Activated CD4-positive, alpha-beta T cell treated with anti-CD3 and anti-CD28 coated beads for 4 hours (primary cell): ENCODE results near the gene DACH2.

Experiments used
- DNase-seq, 2 donors: peaks; one replicate each; pipeline ENCODE4 v3.0.0-alpha.2; 2020

DACH2 gene

DNA sequence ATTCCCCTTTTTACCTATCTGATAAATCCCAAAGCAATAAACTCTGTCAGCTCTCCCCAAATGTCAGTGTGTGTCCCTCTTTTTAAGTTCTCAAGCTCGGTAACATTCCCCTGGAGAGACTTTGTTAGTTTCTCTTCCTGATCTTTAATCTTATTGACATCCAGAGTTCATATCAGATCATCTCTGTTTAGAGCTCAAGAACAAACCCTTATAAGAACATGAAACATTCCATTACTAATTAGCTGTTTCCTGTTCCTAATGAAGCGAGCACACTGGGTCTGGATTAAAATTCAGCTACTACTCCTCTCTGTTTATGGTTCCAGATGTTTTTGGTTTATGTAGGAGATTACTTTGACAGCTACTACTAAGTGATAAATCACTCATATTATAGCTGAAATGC, 681.5 kb downstream of the DACH2 start:
- no peak for DNase-seq

DNA sequence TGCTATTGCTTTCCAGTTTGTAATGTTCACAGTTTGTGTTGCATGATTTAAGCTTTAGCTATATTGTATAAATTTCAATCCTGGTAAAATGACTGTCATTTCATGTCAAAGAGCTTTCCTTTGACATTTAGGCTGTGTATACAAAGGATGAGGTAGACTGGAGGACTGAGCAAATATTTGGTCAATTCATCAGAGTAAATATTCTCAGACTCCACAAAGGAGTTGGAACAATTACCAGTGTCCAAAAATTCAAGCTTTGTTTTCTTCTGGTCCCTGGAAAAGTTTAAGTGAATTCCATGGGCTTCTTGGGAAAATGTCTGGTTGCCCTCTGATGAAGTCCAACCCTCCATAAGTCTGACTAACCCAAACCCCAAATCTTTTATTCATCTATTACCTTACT, 682.4 kb downstream of the DACH2 start:
- no peak for DNase-seq

DNA sequence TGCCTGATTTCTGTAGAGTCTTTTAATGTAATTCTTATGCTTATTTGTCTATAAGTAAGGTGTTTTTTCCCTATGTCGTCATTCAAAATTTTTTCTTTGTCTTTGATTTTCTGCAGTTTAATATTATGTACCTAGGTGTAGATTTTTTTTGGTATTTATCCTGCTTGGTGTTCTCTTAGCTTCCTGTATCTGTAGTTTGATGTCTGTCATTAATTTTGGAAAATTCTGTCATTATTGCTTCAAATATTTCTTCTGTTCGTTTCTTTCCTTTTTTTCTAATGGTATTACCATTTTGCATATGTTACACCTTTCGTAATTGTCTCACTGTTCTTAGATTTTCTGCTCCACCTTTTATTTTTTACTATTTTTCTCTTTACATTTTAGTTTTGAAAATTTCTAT, 696.9 kb downstream of the DACH2 start:
- no peak for DNase-seq
